Testis (tissue), 3 donors: ENCODE results near the gene TMEM87B. TPM values are rescaled to one million over a fixed set of nuclear protein-coding genes. Genes with fewer than 3 reads are reported as not detected.

Experiments
- DNase-seq: peaks from one replicate; pipeline ENCODE4 v3.0.0-alpha.2; 2019
- H3K27ac ChIP-seq, 2 donors: fragments of 200-600 bp; sonication (generic); one replicate each; pipeline ENCODE4 v1.5.1; 2019
- H3K27me3 ChIP-seq: fragments of 200-600 bp; sonication (generic); one replicate; pipeline ENCODE4 v1.5.1; 2019
- H3K36me3 ChIP-seq: fragments of 200-600 bp; sonication (generic); one replicate; pipeline ENCODE4 v1.5.1; 2017; ENCODE audit warnings: low read depth; ENCODE audit errors: missing control alignments
- H3K4me1 ChIP-seq: fragments of 200-600 bp; sonication (generic); one replicate; pipeline ENCODE4 v1.5.1; 2019
- H3K4me3 ChIP-seq, 2 donors: fragments of 200-600 bp; sonication (generic); one replicate each; pipeline ENCODE4 v1.5.1; 2017 to 2019
- H3K9me3 ChIP-seq: fragments of 200-600 bp; sonication (generic); one replicate; pipeline ENCODE4 v1.5.1; 2017
- POLR2A ChIP-seq: fragments of 450-650 bp; IDR thresholded peaks from one replicate; pipeline ENCODE4 v1.6.1; 2017; ENCODE audit warnings: antibody characterized with exemption, mild to moderate bottlenecking, moderate library complexity
- WGBS, 2 donors: methylation state at CpG; one replicate each; pipeline ENCODE4 v1.1.5; 2018; 5-methylcytosine and 5-hydroxymethylcytosine counted together
- intact Hi-C: fragments of 100-400 bp; cut with DNase I; formaldehyde crosslinking; loops from one replicate; pipeline ENCODE4 v1.15.1; 2023; ENCODE audit warnings: low total_unique reads
- polyA plus RNA-seq: library from polyadenylated mRNA; stranded (reverse); fragments of 350-450 nt; fragmentation: Illumina TruSeq; extraction: RNeasy Lipid Tissue Mini Kit (QIAGEN cat#74804); gene quantifications from one replicate; pipeline ENCODE4 v1.2.3, GENCODE V29; 2014; ENCODE audit warnings: low read depth, low replicate concordance; ENCODE audit not compliant: insufficient read depth
- total RNA-seq, 2 donors: library from RNA; depleted of rRNA; stranded (reverse); fragments of >200 nt; gene quantifications; one replicate each; pipeline ENCODE4 v1.2.3, GENCODE V29; 2016
- TF ChIP-seq, protein P1 (sequence below), 3 experiments: fragments of 450-650 bp in 2 of 3; fragments of 200-600 bp in 1 of 3; sonication (generic) in 1 of 3; IDR thresholded peaks; one replicate each; pipeline ENCODE4 v1.5.1; 2016 to 2019; ENCODE audit warnings: antibody characterized with exemption in 3 of 3, mild to moderate bottlenecking in 2 of 3, moderate library complexity in 1 of 3

Gene TMEM87B
- total and polyA plus RNA-seq, 3 donors from 2014 or later, result 12.9 to 22.6 (median 13.2) TPM

DNA sequence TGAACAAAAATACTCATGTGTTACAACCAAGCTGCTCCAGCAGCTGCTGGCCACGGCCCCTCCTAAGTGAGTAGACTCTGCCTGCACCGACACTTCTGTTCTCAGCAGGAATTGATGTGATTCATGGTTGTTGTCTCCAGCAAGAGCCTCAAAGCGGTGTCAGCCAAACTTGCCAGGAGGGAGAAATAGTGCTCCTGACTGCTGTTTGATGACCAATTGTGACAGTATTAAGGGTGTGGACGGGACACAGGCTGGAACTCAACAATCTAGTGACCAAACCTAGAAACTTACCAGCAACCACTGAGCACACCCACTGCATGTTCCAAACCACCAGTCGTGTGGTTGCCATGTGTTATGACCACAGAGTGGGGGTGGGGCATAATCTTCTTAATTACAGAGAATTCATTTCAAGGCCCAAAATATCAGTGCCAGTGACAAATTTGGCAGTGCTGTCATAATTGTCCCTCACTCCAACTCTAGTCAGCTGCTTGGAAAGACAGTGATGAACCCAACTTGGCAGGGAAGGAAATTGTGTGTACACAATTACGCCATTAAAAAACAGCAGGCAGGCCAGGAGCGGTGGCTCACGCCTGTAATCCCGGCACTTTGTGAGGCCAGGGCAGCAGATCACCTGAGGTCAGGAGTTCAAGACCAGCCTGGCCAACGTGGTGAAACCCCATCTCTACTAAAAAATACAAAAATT lies 113.5 kb downstream of the TMEM87B start:
- H3K27ac ChIP-seq, result no peak overlapping the region
- WGBS, 2 donors, result 90 to 91% methylated on average over 8 to 10 of the region's 10 CpGs
- no peaks in the 10 kb centered on the region for H3K9me3 ChIP-seq
- intact Hi-C loops, result no loop called here
- no peak for TF ChIP-seq POLR2A
- TF ChIP-seq, protein P1, sequence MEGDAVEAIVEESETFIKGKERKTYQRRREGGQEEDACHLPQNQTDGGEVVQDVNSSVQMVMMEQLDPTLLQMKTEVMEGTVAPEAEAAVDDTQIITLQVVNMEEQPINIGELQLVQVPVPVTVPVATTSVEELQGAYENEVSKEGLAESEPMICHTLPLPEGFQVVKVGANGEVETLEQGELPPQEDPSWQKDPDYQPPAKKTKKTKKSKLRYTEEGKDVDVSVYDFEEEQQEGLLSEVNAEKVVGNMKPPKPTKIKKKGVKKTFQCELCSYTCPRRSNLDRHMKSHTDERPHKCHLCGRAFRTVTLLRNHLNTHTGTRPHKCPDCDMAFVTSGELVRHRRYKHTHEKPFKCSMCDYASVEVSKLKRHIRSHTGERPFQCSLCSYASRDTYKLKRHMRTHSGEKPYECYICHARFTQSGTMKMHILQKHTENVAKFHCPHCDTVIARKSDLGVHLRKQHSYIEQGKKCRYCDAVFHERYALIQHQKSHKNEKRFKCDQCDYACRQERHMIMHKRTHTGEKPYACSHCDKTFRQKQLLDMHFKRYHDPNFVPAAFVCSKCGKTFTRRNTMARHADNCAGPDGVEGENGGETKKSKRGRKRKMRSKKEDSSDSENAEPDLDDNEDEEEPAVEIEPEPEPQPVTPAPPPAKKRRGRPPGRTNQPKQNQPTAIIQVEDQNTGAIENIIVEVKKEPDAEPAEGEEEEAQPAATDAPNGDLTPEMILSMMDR (IDR thresholded peaks at IDR 0.05), result no peak
- no peaks in the 10 kb centered on the region for H3K27me3 ChIP-seq
- no peak for DNase-seq
- H3K4me1 ChIP-seq, result no peaks in the 10 kb centered on the region
- no peak overlapping the region for H3K4me3 ChIP-seq
- no peaks in the 10 kb centered on the region for H3K36me3 ChIP-seq

Other genes with a start within 250 kb of the TMEM87B start
- gene ANAPC1, start 171.1 kb upstream of the TMEM87B start, total RNA-seq, result 10 to 100 TPM; 68.5 to 77.2 TPM
- 32.6 TPM for gene ANAPC1, start 171.1 kb upstream of the TMEM87B start, polyA plus RNA-seq
- gene MERTK, start 156.7 kb upstream of the TMEM87B start, total RNA-seq, result 10 to 100 TPM; 73.8 to 74.2 TPM
- gene MERTK, start 156.7 kb upstream of the TMEM87B start, polyA plus RNA-seq, result 28.9 TPM
- 1 to 10 TPM in 1 of 2 donors, under 1 TPM in 1; 0.79 to 3.3 TPM for gene FBLN7, start 83.1 kb downstream of the TMEM87B start, total RNA-seq
- 3.1 TPM for gene FBLN7, start 83.1 kb downstream of the TMEM87B start, polyA plus RNA-seq
- 10 to 100 TPM; 21.7 to 26.5 TPM for gene ZC3H8, start 199.8 kb downstream of the TMEM87B start, total RNA-seq
- gene ZC3H8, start 199.8 kb downstream of the TMEM87B start, polyA plus RNA-seq, result 10.6 TPM
- 10 to 100 TPM; 10.9 to 23.4 TPM for gene ZC3H6, start 220.3 kb downstream of the TMEM87B start, total RNA-seq
- 5.0 TPM for gene ZC3H6, start 220.3 kb downstream of the TMEM87B start, polyA plus RNA-seq